Activated CD4-positive, CD25-positive, alpha-beta regulatory T cell (primary cell): ENCODE data around the gene SH2D1A.
"Not testable (repeated sequence)": the region's sequence is repeated elsewhere in the genome, so short reads cannot be mapped to it uniquely, and the experiment has no call there.

Experiments used
- DNase-seq, 4 experiments: peaks; one replicate each; lab custom pipeline; 2025; lab: John Stamatoyannopoulos, UW

The SH2D1A gene

GRCh38 chrX:124346117-124346876, at the start of gene SH2D1A:
SH2D1A (plus strand) TSS chrX:124346563; CDS start chrX:124346643, 80 bp downstream.
- DNase-seq = peak in 2 of 4 experiments; percentile 1 to 16

- not testable (repeated sequence) for DNase-seq
Measured at GRCh38 chrX:124299323-124299722, 47.0 kb upstream of the SH2D1A start.

GRCh38 chrX:124300405-124300804, 46.0 kb upstream of the SH2D1A start:
- DNase-seq = no peak

- no peak for DNase-seq
Measured at GRCh38 chrX:124307253-124307907, 39.0 kb upstream of the SH2D1A start.

- DNase-seq = no peak
Measured at GRCh38 chrX:124325732-124326131, 20.6 kb upstream of the SH2D1A start.

- DNase-seq = no peak
Measured at GRCh38 chrX:124328765-124329164, 17.6 kb upstream of the SH2D1A start.

GRCh38 chrX:124332481-124333424, 13.6 kb upstream of the SH2D1A start, which contains the start of gene TEX13D:
TEX13D (plus strand) TSS chrX:124332660; CDS start chrX:124332918, 258 bp downstream.
- DNase-seq = no peak

GRCh38 chrX:124333862-124334261, 12.5 kb upstream of the SH2D1A start:
- DNase-seq = no peak

GRCh38 chrX:124334555-124334954, 11.8 kb upstream of the SH2D1A start:
- not testable (repeated sequence) for DNase-seq

GRCh38 chrX:124335598-124335997, 10.8 kb upstream of the SH2D1A start:
- DNase-seq = no peak

GRCh38 chrX:124337916-124338315, 8.4 kb upstream of the SH2D1A start:
- DNase-seq = no peak

- no peak for DNase-seq
Measured at GRCh38 chrX:124338733-124339514, 7.4 kb upstream of the SH2D1A start.

- DNase-seq = no peak
Measured at GRCh38 chrX:124341396-124342132, 4.8 kb upstream of the SH2D1A start.

GRCh38 chrX:124342174-124342867, 4.0 kb upstream of the SH2D1A start:
- DNase-seq = no peak

GRCh38 chrX:124343016-124343415, 3.3 kb upstream of the SH2D1A start:
- DNase-seq = no peak

- no peak for DNase-seq
Measured at GRCh38 chrX:124344246-124344645, 2.1 kb upstream of the SH2D1A start.

GRCh38 chrX:124346877-124347241, 496 bp downstream of the SH2D1A start:
- no peak for DNase-seq

GRCh38 chrX:124347242-124347641, 879 bp downstream of the SH2D1A start:
- DNase-seq = no peak

- DNase-seq = no peak
Measured at GRCh38 chrX:124348182-124348581, 1.8 kb downstream of the SH2D1A start.

- no peak for DNase-seq
Measured at GRCh38 chrX:124348885-124349453, 2.6 kb downstream of the SH2D1A start.
